IPS-20b (cell line): ENCODE measurements around the gene ATP6V1C2.
"Not testable (repeated sequence)": the region's sequence is repeated elsewhere in the genome, so short reads cannot be mapped to it uniquely, and the experiment has no call there.

Source experiments
- H3K27ac ChIP-seq: one replicate; pipeline ENCODE4 v1.5.1; 2013; ENCODE audit warnings: low read length
- H3K27me3 ChIP-seq: 2 replicates; pipeline ENCODE4 v1.6.1; 2013; ENCODE audit warnings: mild to moderate bottlenecking, low read length, inconsistent platforms; ENCODE audit not compliant: insufficient read depth
- H3K36me3 ChIP-seq: 2 replicates; pipeline ENCODE4 v1.6.1; 2013; ENCODE audit warnings: low read depth, mild to moderate bottlenecking, inconsistent platforms, low read length, moderate library complexity; ENCODE audit not compliant: insufficient read depth
- H3K4me1 ChIP-seq: 2 replicates; pipeline ENCODE4 v1.6.1; 2013; ENCODE audit warnings: mild to moderate bottlenecking, control low read depth, inconsistent platforms, low read length, moderate library complexity; ENCODE audit not compliant: insufficient read depth
- H3K4me3 ChIP-seq: 2 replicates; pipeline ENCODE4 v1.5.1; 2013; ENCODE audit warnings: mild to moderate bottlenecking, low read length, inconsistent platforms
- H3K9ac ChIP-seq: 2 replicates; pipeline ENCODE4 v1.6.1; 2013; ENCODE audit warnings: low read depth, mild to moderate bottlenecking, inconsistent platforms, low read length, moderate library complexity
- H3K9me3 ChIP-seq: 2 replicates; pipeline ENCODE4 v1.6.1; 2013; ENCODE audit warnings: mild to moderate bottlenecking, low read depth, low read length, inconsistent platforms; ENCODE audit not compliant: insufficient read depth

Gene ATP6V1C2

DNA sequence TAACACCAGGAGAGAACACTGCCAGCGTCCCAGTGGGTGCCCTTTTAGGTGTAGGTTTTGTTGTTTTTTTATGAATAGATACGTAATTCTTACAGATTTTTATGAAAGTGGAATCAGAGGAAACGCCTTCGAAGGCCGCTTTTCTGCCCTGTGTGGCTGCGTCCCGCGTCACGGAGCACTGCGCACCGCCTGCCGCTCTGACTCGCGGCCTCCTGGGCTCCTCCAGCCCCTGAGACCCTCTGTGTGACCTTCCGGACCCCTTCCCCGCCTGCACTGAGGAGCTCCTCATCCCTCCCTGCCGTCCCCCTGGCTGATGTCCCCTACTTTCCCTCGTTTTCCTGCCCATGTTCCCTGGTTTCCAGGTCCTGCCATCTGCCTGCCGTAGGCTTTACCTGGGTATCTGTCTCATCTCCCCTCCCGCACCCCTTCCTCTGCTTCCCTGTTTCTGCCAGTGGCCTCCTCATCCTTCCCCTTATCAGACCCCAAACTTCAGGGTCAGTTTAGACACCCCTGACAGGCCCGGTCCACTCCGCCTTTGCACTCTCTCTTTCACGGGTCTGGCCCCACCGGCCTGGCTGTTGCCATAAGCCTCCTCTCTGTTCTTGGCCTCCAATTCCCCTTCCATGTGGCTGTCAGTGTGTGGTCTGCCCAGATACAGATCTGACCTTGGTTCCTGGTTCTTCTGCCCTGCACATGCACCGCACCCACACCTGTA is 58.5 kb downstream of the ATP6V1C2 start:
- Histone ChIP-seq H3K27ac (no peak overlapping the region), H3K4me1 (no peaks in the 10 kb centered on the region), H3K27me3 (no peaks in the 10 kb centered on the region), H3K9ac (no peak overlapping the region), H3K4me3 (no peak overlapping the region), H3K9me3 (no peaks in the 10 kb centered on the region), H3K36me3 (peaks cover 57% of the 10 kb centered on the region)

DNA sequence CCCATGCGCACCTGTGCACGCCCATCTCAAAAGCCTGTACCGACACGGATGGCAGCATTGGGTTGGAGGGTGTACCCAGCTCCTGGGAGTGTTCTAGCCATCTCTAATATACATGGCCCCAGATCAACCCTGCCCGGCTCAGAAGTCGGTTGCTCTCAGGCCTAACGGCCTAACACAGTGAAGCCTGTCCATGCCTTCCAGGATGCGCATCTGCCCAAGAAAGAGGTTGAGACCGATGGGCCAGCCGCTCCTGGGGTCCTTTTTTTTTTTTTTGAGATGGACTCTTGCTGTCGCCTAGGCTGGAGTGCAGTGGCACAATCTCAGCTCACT is 59.0 kb downstream of the ATP6V1C2 start:
- Histone ChIP-seq H3K27me3 (no peaks in the 10 kb centered on the region), H3K9ac (no peak overlapping the region), H3K9me3 (no peaks in the 10 kb centered on the region), H3K4me1 (no peaks in the 10 kb centered on the region), H3K27ac (no peak overlapping the region), H3K36me3 (peaks cover 62% of the 10 kb centered on the region), H3K4me3 (no peak overlapping the region)

DNA sequence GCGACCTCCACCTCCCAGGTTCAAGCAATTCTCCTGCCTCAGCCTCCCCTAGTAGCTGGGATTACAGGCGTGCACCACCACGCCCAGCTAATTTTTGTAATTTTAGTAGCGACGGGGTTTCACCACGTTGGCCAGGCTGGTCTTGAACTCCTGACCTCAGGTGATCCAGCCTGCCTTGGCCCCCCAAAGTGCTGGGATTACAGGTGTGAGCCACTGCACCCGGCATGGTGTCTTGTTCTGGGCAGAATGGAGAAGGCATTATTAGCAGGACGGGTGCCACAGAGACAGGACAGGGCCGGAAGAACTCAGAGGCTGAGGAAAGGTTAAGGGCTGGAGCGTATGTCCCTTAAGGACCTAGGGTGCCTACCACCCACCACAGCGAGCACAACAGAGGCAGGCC is 59.4 kb downstream of the ATP6V1C2 start:
- H3K9ac ChIP-seq, H3K27me3 ChIP-seq, H3K27ac ChIP-seq, H3K4me1 ChIP-seq, H3K4me3 ChIP-seq, H3K9me3 ChIP-seq: not testable (repeated sequence)
- peaks cover 66% of the 10 kb centered on the region for H3K36me3 ChIP-seq

DNA sequence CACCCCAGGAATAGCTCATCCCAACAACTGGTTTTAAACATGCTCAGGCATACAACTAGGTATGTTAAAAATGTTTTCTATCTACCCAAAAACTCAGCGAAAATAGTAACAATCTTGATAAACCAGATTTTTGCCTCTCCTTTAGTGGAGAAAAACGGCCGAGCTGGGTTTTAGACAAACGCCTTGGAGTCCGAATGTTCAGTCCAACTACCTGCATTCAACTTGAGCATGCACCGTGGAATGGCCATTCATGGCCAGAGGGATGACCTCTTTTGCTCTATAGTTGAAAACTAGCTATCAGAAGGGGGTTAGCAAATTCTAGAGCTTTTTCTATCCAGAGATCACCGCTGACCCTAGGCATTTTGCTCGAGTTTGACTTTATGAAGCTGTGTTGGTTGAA is 60.3 kb downstream of the ATP6V1C2 start:
- Histone ChIP-seq H3K9ac (no peak overlapping the region), H3K4me1 (no peaks in the 10 kb centered on the region), H3K4me3 (no peak overlapping the region), H3K36me3 (peaks cover 75% of the 10 kb centered on the region), H3K9me3 (no peaks in the 10 kb centered on the region), H3K27me3 (no peaks in the 10 kb centered on the region), H3K27ac (no peak overlapping the region)

DNA sequence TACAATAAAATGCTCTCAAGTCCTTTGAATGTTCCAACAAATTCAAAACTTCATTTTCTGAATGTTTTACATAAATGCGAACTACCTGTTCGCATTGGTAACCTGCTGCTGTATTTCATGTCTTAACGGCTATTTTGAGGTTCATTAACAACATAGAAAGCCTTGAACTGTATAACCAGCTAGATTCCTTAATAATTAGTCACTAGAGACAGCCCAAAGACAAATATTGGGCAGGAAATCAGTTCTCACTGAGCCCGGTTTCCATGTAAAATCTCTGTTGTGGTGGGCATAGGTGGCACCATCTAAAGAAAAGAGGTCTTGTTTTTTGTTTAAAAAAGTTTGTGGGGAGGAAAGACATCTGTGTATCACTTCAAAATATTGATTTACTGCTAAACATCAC is 62.0 kb downstream of the ATP6V1C2 start:
- Histone ChIP-seq H3K9ac (no peak overlapping the region), H3K4me3 (no peak overlapping the region), H3K27ac (no peak overlapping the region), H3K36me3 (peaks cover 89% of the 10 kb centered on the region), H3K27me3 (no peaks in the 10 kb centered on the region), H3K4me1 (no peaks in the 10 kb centered on the region), H3K9me3 (no peaks in the 10 kb centered on the region)

DNA sequence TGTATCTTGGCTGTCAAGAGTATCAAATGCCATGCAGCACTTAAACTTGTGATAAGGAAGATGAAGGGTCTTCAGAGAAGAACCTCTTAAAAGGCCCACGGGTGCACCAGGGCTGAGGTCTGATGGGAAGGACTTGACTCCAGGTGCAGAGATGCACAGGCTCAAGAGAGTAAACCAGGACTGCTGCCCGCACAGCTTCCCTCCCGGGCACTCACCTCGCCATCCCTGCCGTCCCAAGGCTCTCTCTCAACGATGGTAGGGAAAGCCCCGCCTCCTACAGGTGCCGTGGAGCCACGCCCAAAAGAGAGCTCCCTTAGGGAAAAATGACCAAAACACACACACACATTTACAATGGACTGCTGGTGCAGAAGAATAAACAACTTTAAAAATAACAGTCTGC is 63.3 kb downstream of the ATP6V1C2 start:
- H3K4me3 ChIP-seq = no peak overlapping the region
- peaks cover 99% of the 10 kb centered on the region for H3K36me3 ChIP-seq
- no peak overlapping the region for H3K27ac ChIP-seq
- no peaks in the 10 kb centered on the region for H3K4me1 ChIP-seq
- H3K9me3 ChIP-seq = no peaks in the 10 kb centered on the region
- H3K27me3 ChIP-seq = no peaks in the 10 kb centered on the region
- no peak overlapping the region for H3K9ac ChIP-seq

DNA sequence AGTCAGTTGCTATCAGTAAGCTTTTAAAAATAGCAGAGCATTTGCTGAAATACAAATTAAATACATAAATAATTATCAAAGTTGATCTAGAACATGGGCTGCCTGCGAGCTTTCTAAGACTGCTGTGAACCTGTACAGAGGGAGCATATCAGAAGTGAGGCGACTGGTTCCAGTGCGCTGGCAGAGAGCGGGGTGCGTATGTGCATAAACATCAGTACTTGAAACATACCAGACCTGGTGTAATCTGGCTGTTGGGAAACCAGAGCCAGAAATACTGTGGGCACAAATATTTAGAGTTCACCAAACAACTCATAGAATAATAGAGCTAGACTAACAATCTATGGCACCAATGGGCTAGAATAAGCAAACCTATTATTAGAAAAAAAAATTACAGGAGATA is 63.8 kb downstream of the ATP6V1C2 start:
- Histone ChIP-seq H3K36me3 (peaks cover 99% of the 10 kb centered on the region), H3K27me3 (no peaks in the 10 kb centered on the region), H3K9me3 (no peaks in the 10 kb centered on the region), H3K4me3 (no peak overlapping the region), H3K9ac (no peak overlapping the region), H3K27ac (no peak overlapping the region), H3K4me1 (no peaks in the 10 kb centered on the region)

DNA sequence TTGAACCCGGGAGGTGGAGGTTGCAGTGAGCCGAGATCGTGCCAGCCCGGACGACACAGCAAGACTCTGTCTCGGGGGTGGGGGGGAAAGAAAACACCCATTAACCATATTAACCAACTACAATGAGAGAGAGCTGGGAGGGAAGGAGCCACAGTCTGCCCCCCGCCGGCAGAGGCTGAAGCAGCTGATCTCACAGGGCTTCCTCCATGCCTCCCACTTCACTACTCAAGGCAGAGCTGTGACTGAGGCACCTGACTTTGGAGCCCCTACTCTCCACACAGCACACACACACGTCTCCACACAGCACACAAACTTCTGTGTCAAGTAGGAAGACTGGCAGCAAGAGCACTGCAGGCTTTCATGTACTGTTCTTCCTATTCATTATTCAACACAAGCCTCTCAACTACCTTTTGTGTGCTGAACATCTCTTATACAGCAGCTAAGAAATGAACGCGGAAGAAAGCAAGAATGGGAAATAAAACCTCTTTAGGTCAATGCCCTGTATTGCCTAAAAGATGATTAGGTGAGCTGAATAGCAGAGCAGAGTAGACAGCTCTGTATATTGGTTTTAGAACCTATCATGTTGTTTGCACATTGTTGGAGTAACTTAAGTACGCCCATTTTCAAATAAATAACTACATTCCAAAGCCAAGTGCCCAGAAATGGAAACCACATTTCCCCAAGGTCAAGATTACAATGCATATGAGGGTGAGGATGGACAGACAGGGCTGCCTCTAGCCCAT is 65.0 kb downstream of the ATP6V1C2 start:
- Histone ChIP-seq H3K9me3 (no peaks in the 10 kb centered on the region), H3K9ac (no peak overlapping the region), H3K27ac (no peak overlapping the region), H3K36me3 (peaks cover 99% of the 10 kb centered on the region), H3K4me1 (no peaks in the 10 kb centered on the region), H3K27me3 (no peaks in the 10 kb centered on the region), H3K4me3 (no peak overlapping the region)

DNA sequence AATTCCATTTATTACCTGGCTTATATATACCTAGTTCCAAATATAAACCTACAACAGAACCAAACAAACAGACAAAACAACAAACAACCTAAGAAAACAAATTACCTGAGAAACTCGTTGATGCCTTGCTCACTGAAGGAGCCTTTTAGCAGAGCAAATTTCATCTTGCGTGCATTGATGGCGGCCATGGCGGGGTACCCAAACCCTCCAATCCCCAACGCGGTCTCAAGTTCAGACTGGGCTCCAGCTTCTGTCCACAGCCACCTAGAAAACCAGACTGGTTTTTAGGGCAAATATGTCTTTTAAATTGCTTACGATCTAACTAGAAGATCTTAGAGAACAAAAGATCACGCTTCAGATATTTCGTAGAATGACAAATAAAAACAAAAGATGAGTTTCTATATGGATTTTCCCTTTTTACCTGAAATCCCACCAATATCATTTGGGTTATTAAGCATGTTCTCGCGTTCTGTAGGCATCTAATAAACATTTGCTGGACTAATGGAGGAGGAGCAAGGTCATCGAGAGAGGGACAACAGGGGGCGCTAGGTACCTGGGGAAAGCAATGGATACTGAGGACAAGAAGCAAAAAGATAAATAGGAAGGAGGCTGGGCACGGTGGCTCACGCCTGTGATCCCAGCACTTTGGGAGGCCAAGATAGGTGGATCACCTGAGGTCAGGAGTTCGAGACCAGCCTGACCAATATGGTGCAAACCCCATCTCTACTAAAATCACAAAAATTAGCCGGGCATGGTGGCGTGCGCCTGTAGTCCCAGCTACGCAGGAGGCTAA is 65.9 kb downstream of the ATP6V1C2 start:
- Histone ChIP-seq H3K4me3 (no peak overlapping the region), H3K36me3 (peaks cover 99% of the 10 kb centered on the region), H3K9ac (no peak overlapping the region), H3K4me1 (no peaks in the 10 kb centered on the region), H3K27ac (no peak overlapping the region), H3K9me3 (no peaks in the 10 kb centered on the region), H3K27me3 (no peaks in the 10 kb centered on the region)

DNA sequence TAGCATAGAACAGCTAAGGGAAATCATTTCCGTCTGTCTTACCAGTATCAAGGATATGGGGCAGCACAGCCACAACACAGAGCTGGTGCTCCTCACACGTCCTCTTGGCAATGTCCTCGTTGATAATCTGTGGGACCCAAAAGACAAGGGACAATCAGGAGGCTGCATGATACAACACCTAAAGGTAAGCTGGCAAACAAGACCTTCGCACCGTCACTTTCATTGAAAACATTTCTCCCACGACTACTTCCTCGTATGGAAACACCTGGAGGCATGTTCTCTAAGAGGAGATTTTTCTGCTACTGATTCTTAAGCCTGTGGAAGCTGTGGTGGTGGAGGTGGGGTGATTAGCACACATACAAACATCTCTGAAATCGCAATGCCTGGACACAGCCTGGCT is 67.4 kb downstream of the ATP6V1C2 start:
- Histone ChIP-seq H3K9me3 (no peaks in the 10 kb centered on the region), H3K4me1 (no peaks in the 10 kb centered on the region), H3K27me3 (no peaks in the 10 kb centered on the region), H3K27ac (no peak overlapping the region), H3K36me3 (peaks cover 100% of the 10 kb centered on the region), H3K4me3 (no peak overlapping the region), H3K9ac (no peak overlapping the region)

DNA sequence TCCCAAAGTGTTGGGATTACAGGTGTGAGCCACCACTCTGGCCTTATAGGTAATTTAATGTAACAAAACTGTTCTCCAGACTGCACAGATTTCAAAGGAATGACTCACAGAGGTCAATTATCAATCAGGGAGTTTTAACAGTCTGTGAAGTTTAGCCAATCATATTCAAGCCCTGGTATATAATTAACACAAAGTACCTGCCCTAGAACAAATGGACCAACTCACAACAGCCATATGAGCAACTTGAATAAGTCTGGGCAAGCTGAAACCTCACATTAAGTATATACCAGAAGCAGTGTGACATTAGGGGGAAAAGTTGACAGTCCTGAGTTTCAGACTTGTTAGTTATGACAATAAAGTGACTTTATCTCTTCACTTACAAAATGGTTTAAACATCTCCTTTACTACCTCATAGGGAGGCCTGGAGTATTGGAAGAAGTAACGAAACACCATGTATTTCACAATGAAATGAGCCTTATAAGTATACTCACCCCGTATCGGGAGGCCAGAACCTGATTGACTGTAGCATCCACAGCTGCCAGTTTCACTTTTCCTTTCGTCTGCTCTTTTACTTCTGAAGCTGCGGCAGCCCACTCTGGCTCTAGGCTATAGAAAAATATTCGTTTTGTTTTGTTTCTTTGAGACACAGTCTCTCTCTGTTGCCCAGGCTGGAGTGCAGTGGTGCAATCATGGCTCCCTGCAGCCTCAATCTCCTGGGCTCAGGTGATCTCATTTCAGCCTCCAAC is 69.0 kb downstream of the ATP6V1C2 start:
- H3K36me3 ChIP-seq = peaks cover 94% of the 10 kb centered on the region

More for the DNA sequence above, 69.0 kb downstream of the ATP6V1C2 start:
- H3K9me3 ChIP-seq = no peaks in the 10 kb centered on the region
- H3K4me1 ChIP-seq = no peaks in the 10 kb centered on the region
- no peak overlapping the region for H3K4me3 ChIP-seq
- H3K27ac ChIP-seq = no peak overlapping the region
- H3K9ac ChIP-seq = no peak overlapping the region
- H3K27me3 ChIP-seq = no peaks in the 10 kb centered on the region
